ENCODE results near the gene NCOR2.

Gene NCOR2

DNA sequence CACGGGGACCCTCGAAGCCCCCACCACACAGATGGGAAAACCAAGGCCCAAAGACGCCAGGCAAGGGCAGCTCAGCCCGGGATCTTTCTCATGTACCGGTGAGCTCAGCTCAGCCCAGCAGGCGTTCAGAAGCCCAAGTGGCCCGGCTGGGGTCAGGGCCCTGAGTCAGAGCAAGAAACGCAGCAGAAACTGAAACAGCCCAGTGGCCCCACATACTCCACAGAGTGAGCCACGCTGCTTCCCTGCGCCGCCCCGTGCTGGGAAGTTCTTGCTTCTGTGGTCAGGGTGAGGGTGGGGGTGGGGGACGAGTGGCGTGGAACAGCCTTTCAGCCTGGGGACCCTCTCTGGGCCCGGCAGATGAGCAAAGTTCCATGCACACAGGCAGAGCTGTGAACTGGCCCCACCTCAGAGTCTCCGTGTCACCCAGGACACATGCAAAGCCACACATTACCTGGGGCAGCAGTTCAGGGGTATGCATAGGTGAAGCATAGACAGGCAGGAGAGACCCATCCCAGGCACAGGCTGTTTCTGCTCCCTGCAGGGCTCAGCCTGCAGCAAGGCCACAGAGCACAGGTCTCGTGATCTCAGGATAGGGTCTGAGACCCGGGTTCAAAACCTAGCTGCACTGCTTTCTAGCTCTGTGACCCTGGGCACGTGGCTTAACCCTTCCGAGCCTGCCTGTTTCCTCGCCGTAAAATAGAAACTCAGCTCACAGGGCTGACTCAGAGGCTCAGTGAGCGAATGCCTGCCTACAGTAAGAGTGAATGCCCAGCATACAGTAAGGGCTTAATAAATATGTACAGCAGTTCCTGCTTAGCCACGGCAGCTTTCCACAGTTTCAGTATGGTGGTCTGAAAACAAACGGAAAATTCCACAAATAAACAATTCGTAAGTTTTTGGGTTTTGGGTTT is 21.6 kb downstream of the NCOR2 start:
- Histone ChIP-seq H3K4me1 (ENCODE audit: insufficient read depth, low read length) (peaks cover 32% of the 10 kb centered on the region), H3K4me3 (ENCODE audit: low read length) (no peak overlapping the region), H2AFZ (ENCODE audit: low read depth, low read length) (no peak overlapping the region)

DNA sequence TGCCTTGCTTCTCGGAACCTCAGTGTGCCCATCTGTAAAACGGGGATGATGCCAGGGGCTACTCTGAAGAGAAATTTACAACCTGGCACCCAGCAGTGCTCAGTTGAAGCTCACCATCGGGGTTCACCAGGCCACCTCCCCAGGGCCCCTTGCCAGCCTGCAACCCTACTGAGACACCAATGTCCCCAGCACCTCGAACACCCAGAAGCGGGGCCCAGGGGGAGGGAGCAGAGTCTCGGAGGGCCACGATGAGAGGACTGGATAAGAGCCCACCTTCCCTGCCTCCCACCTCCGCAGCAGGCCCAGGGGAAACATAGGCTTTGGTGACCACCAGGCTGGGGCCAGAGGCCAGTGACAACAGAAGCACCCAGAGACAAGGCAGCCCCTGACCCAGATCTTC is 22.4 kb downstream of the NCOR2 start:
- H3K9me3 ChIP-seq (ENCODE audit: low read length): no peaks in the 10 kb centered on the region
- H3K4me3 ChIP-seq (ENCODE audit: low read length): no peak overlapping the region
- no peak overlapping the region for H2AFZ ChIP-seq (ENCODE audit: low read depth, low read length)
- peaks cover 28% of the 10 kb centered on the region for H3K4me1 ChIP-seq (ENCODE audit: insufficient read depth, low read length)
- H3K36me3 ChIP-seq (ENCODE audit: insufficient read depth, low read length): no peaks in the 10 kb centered on the region
- no peaks in the 10 kb centered on the region for H3K27me3 ChIP-seq (ENCODE audit: insufficient read depth, low read length)

More for the DNA sequence above, 21.6 kb downstream of the NCOR2 start:
- no peaks in the 10 kb centered on the region for H3K9me3 ChIP-seq (ENCODE audit: low read length)
- no peaks in the 10 kb centered on the region for H3K36me3 ChIP-seq (ENCODE audit: insufficient read depth, low read length)
- no peaks in the 10 kb centered on the region for H3K27me3 ChIP-seq (ENCODE audit: insufficient read depth, low read length)

DNA sequence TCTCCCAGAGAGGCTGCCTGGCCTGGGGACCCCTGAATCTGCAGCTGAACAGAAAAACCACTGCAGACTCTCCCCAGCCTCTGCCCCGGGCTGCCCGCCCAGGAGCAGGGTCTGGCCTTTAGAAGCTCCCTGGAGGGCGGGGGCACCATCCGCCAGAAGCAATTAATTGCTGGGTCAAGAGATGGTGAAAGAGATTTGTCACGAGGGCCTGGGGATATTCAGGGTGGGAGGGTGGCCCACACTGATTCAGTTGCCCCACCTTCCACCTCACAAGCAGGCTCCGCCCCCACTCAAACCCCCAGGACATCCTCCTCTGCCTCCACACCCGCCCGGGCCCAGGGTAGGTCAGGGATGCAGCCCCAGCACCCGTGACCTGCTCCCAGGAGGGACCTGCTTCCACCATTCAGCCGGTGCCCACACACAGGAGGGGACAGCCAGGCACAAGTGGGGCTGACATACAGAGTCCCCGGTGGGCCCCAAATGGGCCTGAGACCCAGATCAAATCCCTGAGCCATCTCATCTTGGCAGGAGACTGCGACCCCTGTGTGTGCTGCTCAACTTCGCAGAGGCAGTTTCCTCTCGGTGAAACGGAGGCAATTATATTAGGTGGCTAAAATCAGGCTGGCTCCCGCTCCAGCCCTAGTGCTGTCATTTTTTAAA is 23.0 kb downstream of the NCOR2 start:
- Histone ChIP-seq H3K9me3 (ENCODE audit: low read length) (no peaks in the 10 kb centered on the region), H3K36me3 (ENCODE audit: insufficient read depth, low read length) (no peaks in the 10 kb centered on the region), H3K27me3 (ENCODE audit: insufficient read depth, low read length) (no peaks in the 10 kb centered on the region), H3K4me1 (ENCODE audit: insufficient read depth, low read length) (peaks cover 28% of the 10 kb centered on the region), H3K4me3 (ENCODE audit: low read length) (no peak overlapping the region), H2AFZ (ENCODE audit: low read depth, low read length) (no peak overlapping the region)

GRCh38 chr12:124543590-124544310 is 23.7 kb downstream of the NCOR2 start:
- H3K4me1 ChIP-seq (ENCODE audit: insufficient read depth, low read length): peaks cover 26% of the 10 kb centered on the region

DNA sequence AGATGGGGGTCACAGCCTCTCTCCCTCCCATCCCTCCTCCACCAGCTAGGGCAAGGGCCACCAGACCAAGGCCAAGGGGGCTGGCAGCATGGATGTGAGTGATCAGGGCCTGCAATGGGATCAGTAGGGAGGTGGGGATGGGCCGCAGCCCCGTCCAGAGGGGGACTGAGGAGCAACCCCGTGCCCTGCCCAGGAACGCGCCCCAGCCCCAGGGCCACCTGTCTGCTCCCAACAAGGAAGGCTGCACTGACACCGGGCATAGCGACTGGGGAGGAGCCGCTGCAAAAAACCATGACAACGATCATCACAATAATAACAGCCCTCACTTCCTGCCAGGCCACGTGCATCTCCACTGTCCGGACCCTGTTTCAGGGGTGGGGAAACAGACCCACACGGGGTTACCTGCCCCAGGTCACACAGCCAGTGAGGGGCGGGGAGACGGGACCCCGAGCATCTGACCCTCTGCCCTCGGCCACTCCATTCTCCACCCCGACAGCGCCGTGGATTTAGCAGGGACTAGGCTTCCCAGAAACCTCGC is 24.3 kb downstream of the NCOR2 start:
- Histone ChIP-seq H3K4me1 (ENCODE audit: insufficient read depth, low read length) (peaks cover 30% of the 10 kb centered on the region), H3K27me3 (ENCODE audit: insufficient read depth, low read length) (no peaks in the 10 kb centered on the region), H3K9me3 (ENCODE audit: low read length) (no peaks in the 10 kb centered on the region), H3K36me3 (ENCODE audit: insufficient read depth, low read length) (no peaks in the 10 kb centered on the region), H3K4me3 (ENCODE audit: low read length) (peak overlapping the region; percentile 2), H2AFZ (ENCODE audit: low read depth, low read length) (no peak overlapping the region)

More at GRCh38 chr12:124543590-124544310, 23.7 kb downstream of the NCOR2 start:
- Histone ChIP-seq H3K9me3 (ENCODE audit: low read length) (no peaks in the 10 kb centered on the region), H3K4me3 (ENCODE audit: low read length) (peak overlapping the region; percentile 7), H3K27me3 (ENCODE audit: insufficient read depth, low read length) (no peaks in the 10 kb centered on the region), H2AFZ (ENCODE audit: low read depth, low read length) (no peak overlapping the region), H3K36me3 (ENCODE audit: insufficient read depth, low read length) (no peaks in the 10 kb centered on the region)

- Histone ChIP-seq H3K4me1 (ENCODE audit: insufficient read depth, low read length) (peaks cover 32% of the 10 kb centered on the region), H3K36me3 (ENCODE audit: insufficient read depth, low read length) (no peaks in the 10 kb centered on the region), H3K9me3 (ENCODE audit: low read length) (no peaks in the 10 kb centered on the region), H3K27me3 (ENCODE audit: insufficient read depth, low read length) (no peaks in the 10 kb centered on the region), H3K4me3 (ENCODE audit: low read length) (no peak overlapping the region), H2AFZ (ENCODE audit: low read depth, low read length) (no peak overlapping the region)
Observed at GRCh38 chr12:124542021-124542949, 25.1 kb downstream of the NCOR2 start.

DNA sequence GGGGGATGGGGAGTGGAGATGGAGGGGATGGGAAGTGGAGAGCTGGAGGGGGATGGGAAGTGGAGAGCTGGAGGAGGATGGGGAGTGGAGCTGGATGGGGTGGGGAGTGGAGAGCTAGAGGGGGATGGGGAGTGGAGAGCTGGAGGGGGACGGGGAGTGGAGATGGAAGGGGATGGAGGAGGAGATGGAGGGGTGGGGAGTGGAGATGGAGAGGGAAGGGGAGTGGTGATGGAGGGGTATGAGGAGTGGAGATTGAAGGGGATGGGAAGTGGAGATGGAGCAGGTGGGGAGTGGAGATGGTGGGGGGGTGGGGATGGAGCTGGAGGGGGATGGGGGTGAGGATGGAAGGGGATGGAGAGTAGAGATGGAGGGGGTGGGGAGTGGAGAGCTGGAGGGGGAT is 26.1 kb downstream of the NCOR2 start:
- peaks cover 35% of the 10 kb centered on the region for H3K4me1 ChIP-seq (ENCODE audit: insufficient read depth, low read length)

DNA sequence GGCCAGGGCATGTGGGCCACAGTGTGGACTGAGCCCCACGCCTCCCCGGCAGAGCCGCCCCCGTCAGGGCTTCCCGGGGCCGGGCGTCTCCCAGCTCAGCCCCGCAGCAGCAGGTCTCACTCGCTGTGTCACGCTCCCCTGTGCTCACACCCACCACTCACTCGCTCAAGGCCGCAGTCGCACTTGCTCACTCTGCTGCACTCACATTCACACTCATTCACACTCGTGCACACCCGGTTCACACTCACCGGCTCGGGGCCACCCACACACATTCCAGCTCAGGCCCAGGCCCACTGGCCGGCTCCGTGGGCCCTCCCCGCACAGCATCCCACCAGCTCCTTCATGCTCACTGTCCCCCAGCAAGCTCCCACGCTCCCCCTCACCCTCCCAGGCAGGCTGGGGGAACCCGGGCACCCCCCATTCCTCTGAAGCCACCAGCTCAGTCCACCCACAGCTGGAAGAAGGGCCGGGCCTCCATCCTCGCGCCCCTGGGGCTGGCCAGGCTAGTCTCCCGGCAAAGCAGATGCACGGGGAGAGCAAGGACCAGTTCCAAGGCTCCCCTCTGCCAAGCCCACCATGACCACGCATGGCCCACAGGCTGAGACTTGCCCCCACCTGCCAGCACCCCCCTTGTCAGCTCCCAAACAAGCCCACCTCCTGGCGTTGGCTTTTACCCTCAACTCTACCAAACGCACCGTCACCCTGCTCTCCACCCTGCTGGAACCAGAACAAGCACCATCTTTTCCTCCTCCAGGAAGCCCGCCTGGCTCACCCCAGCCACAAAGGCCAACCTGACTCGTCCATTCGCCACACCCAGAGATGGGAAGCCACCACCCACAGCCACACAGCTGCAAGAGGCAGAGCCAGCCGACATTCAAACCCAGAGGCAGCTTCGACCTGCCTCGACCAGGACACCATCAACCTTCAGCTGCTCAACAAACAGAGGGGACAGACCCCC is 28.0 kb downstream of the NCOR2 start:
- Histone ChIP-seq H3K4me3 (ENCODE audit: low read length) (no peak overlapping the region), H3K9me3 (ENCODE audit: low read length) (peaks cover 2% of the 10 kb centered on the region), H3K36me3 (ENCODE audit: insufficient read depth, low read length) (no peaks in the 10 kb centered on the region), H3K27me3 (ENCODE audit: insufficient read depth, low read length) (no peaks in the 10 kb centered on the region), H3K4me1 (ENCODE audit: insufficient read depth, low read length) (peaks cover 29% of the 10 kb centered on the region), H2AFZ (ENCODE audit: low read depth, low read length) (no peak overlapping the region)

More for the DNA sequence above, 26.1 kb downstream of the NCOR2 start:
- peaks cover 2% of the 10 kb centered on the region for H3K9me3 ChIP-seq (ENCODE audit: low read length)
- no peaks in the 10 kb centered on the region for H3K36me3 ChIP-seq (ENCODE audit: insufficient read depth, low read length)
- H3K27me3 ChIP-seq (ENCODE audit: insufficient read depth, low read length): no peaks in the 10 kb centered on the region
- H3K4me3 ChIP-seq (ENCODE audit: low read length): no peak overlapping the region
- H2AFZ ChIP-seq (ENCODE audit: low read depth, low read length): no peak overlapping the region

DNA sequence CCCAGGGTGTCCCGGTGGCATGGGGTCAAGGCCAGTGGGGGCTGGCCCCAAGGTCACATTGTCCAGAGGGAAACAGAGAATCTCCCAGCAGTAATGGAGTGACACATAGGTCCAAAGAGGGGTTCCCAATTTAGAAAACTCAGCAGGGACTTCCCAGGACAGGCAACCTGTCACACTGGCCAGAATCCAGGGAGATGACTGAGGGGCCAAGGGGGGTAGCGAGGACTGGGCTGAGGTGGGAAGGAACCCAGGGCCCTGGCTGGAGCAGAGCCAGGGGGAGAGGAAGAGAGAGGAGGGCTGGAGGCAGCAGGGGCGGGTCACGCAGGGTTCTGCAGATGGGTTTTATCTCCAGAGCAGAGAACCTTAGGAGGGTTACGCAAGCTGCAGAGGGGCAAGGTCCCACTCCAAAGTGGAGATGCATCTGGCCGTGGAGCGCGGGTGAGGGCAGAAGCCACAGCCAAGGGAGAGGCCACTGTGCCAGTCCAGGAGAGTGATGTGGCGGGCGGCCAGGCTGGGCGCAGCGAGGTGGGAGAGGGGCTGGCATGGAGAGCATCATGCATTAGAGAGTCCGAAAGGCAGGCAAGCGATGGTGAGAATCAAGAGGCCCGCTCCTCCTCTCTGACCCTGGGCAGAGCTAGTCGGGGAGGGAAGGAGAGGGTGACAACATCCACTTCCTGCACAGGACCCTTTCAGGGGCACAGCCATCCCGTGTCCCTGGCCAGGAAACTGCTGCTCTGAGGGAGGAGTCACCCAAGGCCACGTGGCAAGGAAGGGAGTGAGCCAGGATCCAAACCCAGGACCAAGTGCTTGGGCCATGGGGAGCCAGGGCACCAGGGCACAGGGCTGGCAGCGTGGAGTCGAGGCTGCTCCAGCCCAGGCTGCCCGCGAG is 29.0 kb downstream of the NCOR2 start:
- Histone ChIP-seq H3K36me3 (ENCODE audit: insufficient read depth, low read length) (no peaks in the 10 kb centered on the region), H3K9me3 (ENCODE audit: low read length) (peaks cover 2% of the 10 kb centered on the region), H3K27me3 (ENCODE audit: insufficient read depth, low read length) (no peaks in the 10 kb centered on the region), H3K4me1 (ENCODE audit: insufficient read depth, low read length) (peaks cover 20% of the 10 kb centered on the region), H2AFZ (ENCODE audit: low read depth, low read length) (no peak overlapping the region), H3K4me3 (ENCODE audit: low read length) (no peak overlapping the region)

DNA sequence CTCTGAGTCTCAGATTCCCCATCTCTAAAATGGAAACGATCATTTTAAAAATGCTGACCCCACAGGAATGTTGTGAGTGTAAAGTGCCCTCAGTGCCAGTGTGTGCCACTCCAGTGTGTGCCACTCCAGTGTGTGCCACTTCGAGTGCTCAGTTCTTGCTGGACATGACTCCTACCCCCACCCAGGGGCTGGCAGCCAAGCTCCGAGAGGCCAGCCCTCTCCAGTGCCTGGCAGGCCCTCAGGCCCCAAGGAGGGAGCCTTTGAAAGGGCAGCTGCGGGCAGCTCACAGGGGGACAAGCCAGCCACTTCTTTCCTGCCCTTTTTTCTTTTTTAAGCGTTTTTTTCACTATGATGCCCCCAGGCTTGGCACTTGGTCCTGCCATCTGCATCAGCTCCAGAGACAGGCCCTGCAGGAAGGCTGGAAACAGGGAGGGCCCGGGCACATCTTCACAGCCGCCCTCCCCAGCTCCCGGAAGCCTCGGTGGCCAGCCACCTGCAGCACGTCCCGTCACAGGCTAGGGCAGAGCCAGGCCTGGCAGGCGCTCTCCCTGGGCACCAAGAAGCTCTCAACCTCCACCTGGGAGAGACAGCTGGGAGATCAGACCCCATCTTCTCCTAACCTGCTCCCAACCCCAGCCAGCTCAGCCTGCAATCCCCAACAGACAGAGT is 29.8 kb downstream of the NCOR2 start:
- Histone ChIP-seq H2AFZ (ENCODE audit: low read depth, low read length) (no peak overlapping the region), H3K36me3 (ENCODE audit: insufficient read depth, low read length) (no peaks in the 10 kb centered on the region), H3K4me3 (ENCODE audit: low read length) (no peak overlapping the region), H3K27me3 (ENCODE audit: insufficient read depth, low read length) (no peaks in the 10 kb centered on the region), H3K4me1 (ENCODE audit: insufficient read depth, low read length) (peaks cover 14% of the 10 kb centered on the region), H3K9me3 (ENCODE audit: low read length) (peaks cover 2% of the 10 kb centered on the region)

Data from neuron (in vitro differentiated cells).